Effector CD8-positive, alpha-beta T cell (primary cell): ENCODE data around the gene ACSL4.

Experiments
- DNase-seq: peaks from one replicate; lab custom pipeline; 2025; lab: John Stamatoyannopoulos, UW

Gene ACSL4

GRCh38 chrX:109614951-109615350, 118.1 kb downstream of the ACSL4 start:
- no peak for DNase-seq

- DNase-seq, result no peak
Measured at GRCh38 chrX:109601486-109601885, 131.6 kb downstream of the ACSL4 start.

- no peak for DNase-seq
Measured at GRCh38 chrX:109600237-109600651, 132.8 kb downstream of the ACSL4 start.

GRCh38 chrX:109596015-109596414, 137.0 kb downstream of the ACSL4 start:
- DNase-seq, result no peak
